GM18868 (cell line): ENCODE data around the gene TRAPPC2B.
"Not testable (repeated sequence)": the region's sequence is repeated elsewhere in the genome, so short reads cannot be mapped to it uniquely, and the experiment has no call there.

Source experiments
- ATAC-seq: cut with Tn5 transposase; IDR thresholded peaks from one replicate; pipeline ENCODE4 v1.9.1; 2021; ENCODE audit warnings: mild to moderate bottlenecking, moderate library complexity; ENCODE audit not compliant: unreplicated experiment

TRAPPC2B gene

DNA sequence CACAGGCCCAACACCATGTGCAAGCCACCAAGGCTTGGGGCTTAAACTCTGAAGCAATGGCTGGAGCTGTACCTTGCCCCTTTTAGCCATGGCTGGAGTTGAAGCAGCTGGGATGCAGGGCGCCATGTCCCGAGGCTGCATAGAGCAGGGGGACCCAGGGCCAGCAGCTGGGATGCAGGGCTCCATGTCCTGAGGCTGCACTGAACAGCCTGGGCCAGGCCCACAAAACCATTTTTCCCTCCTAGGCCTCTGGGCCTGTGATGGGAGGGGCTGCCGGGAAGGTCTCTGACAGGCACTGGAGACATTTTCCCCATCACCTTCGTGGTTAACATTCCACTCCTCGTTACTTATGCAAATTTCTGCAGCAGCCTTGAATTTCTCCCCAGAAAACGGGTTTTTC is 10.8 kb downstream of the TRAPPC2B start:
- no peak for ATAC-seq

DNA sequence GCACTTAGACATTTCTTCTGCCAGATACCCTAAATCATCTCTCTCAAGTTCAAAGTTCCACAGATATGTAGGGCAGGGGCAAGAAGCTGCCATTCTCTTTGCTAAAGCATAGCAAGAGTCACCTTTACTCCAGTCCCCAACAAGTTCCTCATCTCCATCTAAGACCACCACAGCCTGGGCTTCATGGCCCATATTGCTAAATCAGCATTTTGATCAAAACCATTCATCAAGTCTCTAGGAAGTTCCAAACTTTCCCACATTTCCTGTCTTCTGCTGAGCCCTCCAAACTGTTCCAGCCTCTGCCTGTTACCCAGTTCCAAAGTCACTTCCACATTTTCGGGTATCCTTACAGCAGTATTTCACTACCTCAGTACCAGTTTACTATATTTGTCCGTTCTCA is 11.3 kb downstream of the TRAPPC2B start:
- not testable (repeated sequence) for ATAC-seq

DNA sequence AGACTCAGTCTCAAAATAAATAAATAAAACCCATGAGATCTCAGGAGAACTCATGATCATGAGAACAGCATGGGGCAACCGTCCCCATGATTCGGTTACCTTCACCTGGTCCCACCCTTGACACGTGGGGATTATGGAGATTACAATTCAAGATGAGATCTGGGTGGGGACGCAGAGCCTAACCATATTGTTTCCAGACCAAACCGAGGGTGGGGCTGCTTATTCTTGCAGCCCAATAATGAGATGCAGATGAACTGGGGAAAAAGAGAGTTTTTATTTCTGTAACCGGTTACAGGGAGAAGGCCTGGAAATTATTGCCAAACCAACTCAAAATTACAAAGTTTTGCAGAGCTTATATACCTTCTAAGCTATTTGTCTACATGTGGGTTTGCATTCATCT is 12.8 kb downstream of the TRAPPC2B start:
- ATAC-seq, result no peak

DNA sequence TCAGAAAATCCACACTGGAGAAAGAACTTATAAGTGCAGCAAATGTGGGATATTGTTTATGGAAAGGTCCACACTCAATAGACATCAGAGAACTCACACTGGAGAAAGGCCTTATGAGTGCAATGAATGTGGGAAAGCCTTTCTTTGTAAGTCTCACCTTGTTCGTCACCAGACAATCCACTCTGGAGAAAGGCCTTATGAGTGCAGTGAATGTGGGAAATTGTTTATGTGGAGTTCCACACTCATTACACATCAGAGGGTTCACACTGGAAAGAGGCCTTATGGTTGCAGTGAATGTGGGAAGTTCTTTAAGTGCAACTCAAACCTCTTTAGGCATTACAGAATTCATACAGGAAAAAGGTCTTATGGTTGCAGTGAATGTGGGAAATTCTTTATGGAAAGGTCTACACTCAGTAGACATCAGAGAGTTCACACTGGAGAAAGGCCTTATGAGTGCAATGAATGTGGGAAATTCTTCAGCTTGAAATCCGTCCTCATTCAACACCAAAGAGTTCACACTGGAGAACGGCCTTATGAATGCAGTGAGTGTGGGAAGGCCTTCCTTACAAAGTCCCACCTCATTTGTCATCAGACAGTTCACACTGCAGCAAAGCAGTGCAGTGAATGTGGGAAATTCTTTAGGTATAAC is 14.3 kb downstream of the TRAPPC2B start:
- no peak for ATAC-seq

DNA sequence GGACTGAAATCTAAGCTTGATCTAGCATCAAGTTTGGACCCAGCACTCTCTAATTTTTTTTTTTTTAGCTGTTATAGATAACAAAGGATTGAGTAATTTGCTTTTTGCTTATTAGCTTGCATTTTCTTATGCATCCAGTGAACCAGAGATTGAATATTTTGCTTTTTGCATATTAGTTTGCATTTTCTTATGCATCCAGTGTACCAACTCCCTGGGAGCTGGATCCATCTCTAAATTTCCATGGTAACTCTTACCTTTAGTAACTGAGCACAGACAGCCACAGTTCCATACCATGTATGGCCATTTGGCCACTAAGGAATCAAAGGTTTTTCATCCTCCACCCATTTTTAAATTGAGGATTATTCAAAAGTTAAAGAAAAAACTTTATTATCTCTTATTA is 17.6 kb downstream of the TRAPPC2B start:
- ATAC-seq, result no peak

DNA sequence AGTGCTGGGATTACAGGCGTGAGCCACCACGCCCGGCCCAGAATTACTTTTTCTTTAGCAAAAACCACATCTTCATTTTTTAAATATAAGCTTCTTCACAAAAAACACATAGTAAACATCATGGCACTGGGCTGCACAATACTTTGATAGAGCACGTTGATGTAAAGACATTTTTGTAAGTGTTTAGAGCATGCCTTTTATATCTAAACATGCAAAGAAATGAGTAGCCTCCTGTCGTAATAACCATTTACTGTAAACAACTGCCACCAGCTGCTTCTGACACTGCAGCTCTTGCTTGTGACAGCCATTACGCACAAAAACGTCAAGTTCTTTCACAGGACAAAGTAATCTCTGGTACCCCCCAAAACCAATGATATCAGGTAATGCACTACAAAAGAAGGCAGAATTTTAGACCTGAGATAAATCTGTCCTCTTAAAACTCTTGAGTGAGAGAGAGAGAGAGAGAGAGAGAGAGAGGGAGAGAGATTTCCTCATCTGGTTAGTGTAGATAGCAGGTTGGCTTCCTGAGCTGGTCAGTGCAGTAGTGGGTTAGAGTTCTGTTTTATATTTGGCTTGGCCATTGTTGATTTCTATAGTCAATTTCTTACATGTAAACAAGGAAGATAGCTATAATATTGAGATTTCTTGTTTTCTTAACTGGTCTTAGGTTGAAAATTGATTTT is 19.6 kb downstream of the TRAPPC2B start:
- ATAC-seq, result no peak

DNA sequence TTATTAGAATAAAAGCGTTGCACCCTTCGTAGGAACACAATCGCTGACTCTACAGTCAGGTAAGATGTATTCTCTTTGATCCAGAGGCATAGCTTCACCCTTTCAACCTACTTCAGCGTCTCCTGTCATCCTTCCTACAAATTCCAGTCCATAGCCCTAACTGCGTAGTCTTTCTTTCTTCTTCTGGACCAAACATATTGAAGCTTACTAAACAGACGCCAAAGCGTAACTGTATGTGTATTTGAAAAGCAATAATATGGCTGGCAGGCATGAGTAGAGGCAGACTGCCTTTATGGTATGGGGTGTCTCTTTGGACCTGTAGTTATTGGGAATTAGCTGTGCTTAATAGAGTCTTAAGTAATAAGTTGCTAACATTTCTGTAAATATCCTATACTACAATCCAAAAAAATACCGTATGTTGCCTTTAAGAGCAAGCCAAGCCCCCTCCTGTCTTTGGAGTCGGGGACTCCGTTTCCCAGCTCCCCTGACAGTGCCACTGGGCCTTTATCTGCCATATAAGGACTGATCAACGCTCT is 25.9 kb downstream of the TRAPPC2B start:
- ATAC-seq, result no peak

DNA sequence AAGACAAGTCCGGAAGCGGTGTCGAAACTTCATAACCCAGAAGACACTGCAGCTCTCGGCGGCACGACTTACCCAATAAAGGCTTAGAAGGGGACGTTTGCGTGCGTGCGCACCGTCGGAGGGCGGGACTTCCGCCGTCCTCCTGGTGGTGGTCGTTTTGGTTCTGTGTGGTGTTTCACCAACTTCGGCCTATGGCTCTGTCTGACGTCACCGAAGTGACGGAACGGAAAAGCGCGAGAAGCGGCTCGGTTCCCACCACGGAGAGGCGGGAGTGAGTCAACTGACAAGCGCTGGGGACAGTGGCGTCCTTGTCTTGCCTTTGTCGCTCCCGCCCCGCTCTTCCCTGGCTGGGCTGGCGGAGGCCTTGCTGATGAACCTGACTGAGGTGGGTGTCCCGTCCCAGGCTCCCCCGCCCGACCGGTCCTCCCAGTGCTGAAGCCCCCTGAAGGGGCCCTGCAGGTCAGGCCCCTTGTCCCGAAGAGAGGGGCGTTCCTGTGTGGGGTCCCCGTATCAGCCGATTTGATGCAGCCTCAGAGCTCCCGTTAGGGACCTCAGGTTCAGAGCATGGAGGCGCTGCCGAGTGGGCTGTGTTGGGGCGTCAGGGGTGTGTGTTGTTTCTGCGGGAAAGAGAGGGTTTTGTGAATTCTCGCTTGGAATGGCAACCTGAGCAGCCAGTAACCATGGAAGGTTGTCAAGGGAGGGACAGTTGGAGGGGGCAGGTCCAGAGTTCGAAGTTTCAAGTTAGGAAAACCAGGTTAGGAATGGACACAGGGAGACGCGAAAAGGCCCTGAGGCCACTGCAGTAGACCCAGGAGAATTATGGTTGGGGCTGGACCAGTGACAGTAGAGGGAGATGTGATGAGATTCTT is 26.6 kb downstream of the TRAPPC2B start, which contains the start of gene ZNF548:
Gene ZNF548 (plus strand): TSS at position 125 of the 869 bp plus-strand sequence. CDS start 246 bp downstream, at position 371.
- peak; percentile 98 for ATAC-seq

DNA sequence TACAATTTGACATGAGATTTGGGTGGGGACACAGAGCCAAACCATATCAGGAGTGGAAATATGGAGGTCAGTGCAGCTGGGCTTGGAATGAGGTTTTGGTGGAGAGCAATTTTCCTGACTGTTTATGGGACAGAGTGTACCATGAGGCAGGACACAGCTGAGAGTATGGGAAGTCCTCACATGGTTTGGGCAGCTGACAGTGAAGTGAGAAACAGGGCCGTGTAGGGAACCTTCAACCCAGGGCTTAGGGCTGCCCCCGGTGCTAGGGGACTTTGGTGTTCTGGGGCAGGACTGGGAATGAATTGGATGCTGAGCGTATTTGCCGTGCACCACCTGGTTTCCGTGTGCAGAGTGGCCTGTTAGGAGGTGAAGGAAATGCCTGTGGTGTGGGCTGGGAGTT is 32.4 kb downstream of the TRAPPC2B start:
- no peak for ATAC-seq

DNA sequence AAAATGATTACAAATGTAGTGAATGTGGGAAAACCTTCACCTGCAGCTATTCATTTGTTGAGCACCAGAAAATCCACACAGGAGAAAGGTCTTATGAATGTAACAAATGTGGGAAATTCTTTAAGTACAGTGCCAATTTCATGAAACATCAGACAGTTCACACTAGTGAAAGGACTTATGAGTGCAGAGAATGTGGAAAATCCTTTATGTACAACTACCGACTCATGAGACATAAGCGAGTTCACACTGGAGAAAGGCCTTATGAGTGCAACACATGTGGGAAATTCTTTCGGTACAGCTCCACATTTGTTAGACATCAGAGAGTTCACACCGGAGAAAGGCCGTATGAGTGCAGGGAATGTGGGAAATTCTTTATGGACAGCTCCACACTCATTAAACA is 35.5 kb downstream of the TRAPPC2B start:
- no peak for ATAC-seq

DNA sequence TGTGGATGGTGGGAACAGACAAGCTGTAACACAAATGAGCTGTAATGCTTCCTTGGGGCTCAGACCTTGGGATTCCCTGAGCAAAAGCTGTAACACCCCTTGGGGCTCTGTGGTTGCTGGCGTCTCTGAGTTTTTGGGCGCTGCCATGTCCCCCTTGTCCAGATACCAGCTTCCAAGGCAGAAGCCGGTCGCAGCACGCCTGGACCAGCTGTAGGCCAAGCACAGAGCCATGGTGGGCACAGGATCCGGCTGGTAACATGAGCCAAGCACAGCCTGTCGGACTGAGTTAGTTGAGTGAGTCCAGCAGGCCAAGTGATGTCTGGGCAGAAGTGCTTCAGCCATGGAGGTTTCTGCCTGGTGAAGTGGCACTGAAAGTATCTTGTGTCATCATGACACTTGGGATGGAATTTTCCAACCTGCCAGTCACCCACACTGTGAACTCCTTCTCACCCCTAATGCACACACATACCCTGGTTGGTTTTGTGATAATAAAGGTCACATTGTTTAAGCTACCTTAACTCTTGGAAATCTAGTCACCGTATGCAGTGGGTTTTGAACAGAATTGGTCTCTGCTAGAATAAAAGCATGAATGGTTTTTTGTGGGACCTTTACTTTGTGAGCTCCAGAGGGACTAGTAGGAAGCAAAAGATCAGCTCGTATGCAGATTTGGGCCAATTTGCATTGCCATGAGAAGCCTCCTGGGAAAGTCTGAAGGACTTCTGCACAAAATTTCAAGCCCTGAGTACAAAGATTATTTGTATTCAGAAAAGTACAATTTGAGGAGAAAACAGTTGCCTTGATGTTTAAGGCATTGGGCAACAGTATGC is 40.6 kb downstream of the TRAPPC2B start:
- ATAC-seq, result no peak

DNA sequence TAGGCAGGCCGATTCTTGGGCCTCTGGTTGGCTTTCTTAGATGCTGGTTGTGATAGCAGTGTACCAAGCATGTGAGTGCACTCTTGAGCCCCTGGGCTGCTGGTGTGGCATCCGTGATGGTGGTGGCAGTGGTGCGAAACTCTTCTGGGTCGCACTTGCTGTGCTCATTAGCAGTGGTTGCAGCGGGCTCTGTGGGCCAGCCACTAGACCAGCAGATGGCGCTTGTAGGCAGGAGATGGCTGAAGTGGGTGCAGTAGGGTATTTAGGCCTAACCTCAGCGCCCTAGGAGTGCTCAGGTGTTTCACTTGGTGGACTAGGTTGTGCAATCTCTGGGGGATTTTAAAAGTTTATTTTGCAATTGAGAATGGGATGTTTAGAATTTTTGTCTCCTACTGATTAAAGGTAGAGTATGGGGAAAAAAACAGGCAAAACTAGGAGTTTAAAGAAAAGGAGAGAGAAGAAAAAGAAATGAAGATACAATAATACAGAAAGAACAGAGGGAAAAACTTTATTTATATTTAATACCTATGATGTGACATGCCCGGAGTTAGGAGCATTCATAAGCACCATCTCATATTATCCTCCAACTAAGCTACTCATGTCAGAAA is 43.3 kb downstream of the TRAPPC2B start:
- no peak for ATAC-seq

DNA sequence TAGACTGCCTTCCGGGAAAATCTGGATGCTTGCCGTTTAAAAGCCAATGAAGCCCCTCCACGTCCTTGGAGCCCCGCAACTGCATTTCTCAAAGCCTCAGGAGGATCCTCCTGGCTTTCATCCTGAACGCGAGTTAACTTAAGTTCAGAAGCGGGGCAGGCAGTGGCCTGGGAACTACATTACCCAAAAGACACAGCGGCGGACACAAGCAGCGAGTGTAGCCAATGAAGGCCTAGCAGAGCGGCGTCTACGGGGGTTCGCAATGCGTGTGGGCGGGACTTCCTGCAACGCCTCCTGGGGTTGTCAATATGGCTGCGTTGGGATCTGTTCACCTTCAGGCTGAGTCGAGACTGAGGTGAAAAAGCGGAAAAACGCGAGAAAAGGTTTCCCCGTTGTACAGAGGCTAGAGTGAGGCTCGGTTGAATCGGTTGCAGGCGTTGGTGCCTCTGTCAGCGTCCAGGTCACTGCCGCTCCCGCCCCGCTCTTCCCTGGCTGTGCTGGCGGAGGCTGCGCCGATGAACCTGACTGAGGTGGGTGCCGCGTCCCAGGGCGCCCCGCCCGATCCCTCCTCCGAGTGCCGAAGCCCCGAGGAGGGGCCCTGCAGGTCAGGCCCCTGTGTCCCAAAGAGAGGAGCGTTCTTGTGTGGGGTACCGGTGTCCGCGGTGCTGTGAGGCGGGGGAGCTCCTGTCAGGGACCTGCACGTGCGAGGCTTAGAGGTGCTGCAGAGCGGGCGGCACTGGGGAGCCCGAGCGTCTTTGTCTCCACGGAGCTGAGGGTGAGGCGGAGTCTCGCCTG is 47.7 kb downstream of the TRAPPC2B start, which contains the start of gene ZNF17:
Gene ZNF17 (plus strand): TSS at position 285 of the 795 bp plus-strand sequence. CDS start 2,455 bp downstream, outside the sequence.
- peak; percentile 99 for ATAC-seq
